Measurements from ENCODE around the gene FAM237A.
A peak's percentile ranks its signal among the peaks of the same experiment; 100 is the strongest.

Gene FAM237A

DNA sequence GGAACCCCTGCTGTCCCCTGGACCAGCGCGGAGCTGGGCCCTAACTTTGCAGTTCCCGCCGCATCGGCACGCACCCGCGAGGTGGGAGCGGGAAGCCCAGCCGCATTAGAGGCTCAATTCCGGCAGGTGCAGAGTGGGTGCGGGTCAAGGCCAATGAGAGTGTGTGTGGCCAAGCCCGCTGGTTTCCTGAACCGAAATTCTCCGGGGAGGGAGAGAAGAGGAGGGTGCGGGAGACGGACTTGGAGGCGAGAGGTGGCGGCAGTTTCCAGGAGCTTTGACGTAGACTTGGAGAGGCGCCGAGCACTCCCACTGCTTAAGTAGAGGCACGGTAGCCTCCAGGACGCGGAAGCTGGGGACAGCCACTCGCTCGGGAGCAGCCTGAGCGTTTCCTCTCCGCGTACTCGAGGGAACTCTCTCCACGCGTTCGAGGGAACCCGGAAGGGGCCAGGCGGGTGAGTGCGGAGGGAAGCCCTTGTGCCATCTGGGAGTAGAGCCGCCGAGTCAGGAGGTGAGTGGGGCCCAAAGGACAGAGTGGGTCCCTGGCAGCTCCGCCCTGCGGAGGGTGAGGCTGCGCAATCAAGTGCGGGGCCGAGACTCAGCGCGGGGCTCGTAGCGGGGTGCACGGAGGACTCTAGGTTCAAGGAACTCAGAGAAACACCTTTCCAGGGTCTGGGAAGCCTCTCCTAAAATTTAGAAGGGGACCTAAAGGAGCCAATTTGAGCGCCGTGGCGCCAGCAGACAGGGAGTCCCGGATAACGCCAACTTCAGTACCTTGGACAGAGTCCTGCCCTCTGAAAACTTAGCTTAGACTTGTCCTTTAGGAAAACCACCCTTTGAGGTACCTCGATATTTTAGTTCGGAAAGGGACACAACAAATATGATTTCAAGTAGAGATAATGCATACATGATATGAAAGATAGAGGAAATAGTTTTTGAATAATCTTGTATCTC, at the start of gene FAM237A:
Gene FAM237A, plus strand, starts transcription at position 413 of the 951 bp plus-strand sequence. CDS start 1,750 bp downstream, outside the sequence.
- TF ChIP-seq, protein P1, sequence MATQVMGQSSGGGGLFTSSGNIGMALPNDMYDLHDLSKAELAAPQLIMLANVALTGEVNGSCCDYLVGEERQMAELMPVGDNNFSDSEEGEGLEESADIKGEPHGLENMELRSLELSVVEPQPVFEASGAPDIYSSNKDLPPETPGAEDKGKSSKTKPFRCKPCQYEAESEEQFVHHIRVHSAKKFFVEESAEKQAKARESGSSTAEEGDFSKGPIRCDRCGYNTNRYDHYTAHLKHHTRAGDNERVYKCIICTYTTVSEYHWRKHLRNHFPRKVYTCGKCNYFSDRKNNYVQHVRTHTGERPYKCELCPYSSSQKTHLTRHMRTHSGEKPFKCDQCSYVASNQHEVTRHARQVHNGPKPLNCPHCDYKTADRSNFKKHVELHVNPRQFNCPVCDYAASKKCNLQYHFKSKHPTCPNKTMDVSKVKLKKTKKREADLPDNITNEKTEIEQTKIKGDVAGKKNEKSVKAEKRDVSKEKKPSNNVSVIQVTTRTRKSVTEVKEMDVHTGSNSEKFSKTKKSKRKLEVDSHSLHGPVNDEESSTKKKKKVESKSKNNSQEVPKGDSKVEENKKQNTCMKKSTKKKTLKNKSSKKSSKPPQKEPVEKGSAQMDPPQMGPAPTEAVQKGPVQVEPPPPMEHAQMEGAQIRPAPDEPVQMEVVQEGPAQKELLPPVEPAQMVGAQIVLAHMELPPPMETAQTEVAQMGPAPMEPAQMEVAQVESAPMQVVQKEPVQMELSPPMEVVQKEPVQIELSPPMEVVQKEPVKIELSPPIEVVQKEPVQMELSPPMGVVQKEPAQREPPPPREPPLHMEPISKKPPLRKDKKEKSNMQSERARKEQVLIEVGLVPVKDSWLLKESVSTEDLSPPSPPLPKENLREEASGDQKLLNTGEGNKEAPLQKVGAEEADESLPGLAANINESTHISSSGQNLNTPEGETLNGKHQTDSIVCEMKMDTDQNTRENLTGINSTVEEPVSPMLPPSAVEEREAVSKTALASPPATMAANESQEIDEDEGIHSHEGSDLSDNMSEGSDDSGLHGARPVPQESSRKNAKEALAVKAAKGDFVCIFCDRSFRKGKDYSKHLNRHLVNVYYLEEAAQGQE (IDR thresholded peaks at IDR 0.05; ENCODE audit: low read depth), result peak; percentile 94
- TF ChIP-seq CEBPB (IDR thresholded peaks at IDR 0.05), result no peak
- no peak for TF ChIP-seq TEAD4 (IDR thresholded peaks at IDR 0.05)
- no peak for TF ChIP-seq ZBTB7A (IDR thresholded peaks at IDR 0.05; ENCODE audit: low read depth)
- no peak for TF ChIP-seq FOXM1 (IDR thresholded peaks at IDR 0.05; ENCODE audit: borderline replicate concordance, low read depth)
- no peak for TF ChIP-seq TAF1 (IDR thresholded peaks at IDR 0.05; ENCODE audit: low read depth)

DNA sequence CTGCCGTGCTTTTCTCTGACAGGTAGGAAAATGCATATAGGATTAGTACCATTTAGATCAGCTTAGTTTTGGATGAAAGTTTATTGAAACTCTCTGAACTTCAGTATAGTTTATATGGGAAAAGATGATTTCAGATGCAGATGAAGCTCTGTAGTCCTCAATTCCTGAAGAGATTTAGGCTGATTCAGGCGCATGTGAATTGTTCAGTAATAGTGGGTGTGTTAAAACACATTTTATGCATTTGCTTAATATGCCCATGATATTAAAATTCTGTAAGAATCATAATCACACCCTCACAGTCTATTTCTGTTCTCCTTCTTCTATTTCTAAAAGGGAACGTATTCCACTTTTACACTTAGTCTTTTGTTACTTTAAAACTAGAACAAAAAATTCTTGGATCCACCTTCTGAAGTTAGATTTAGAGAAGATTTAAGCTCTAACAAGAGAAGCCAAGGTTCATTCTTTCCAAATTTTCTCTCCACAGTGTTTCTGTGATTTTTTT, 44.5 kb upstream of the FAM237A start:
- TF ChIP-seq CEBPB (IDR thresholded peaks at IDR 0.05) (no peak), EP300 (IDR thresholded peaks at IDR 0.05; ENCODE audit: borderline replicate concordance) (no peak), TCF12 (IDR thresholded peaks at IDR 0.05; ENCODE audit: low read depth) (no peak), FOXM1 (IDR thresholded peaks at IDR 0.05; ENCODE audit: borderline replicate concordance, low read depth) (no peak), NFIC (IDR thresholded peaks at IDR 0.05) (no peak), TEAD4 (IDR thresholded peaks at IDR 0.05) (no peak), TAF1 (IDR thresholded peaks at IDR 0.05; ENCODE audit: low read depth) (no peak), EGR1 (IDR thresholded peaks at IDR 0.05) (no peak), CREB1 (IDR thresholded peaks at IDR 0.05; ENCODE audit: low read depth) (no peak), RAD21 (IDR thresholded peaks at IDR 0.05; ENCODE audit: low read depth) (no peak), YY1 (IDR thresholded peaks at IDR 0.05; ENCODE audit: low read depth) (no peak), ZBTB7A (IDR thresholded peaks at IDR 0.05; ENCODE audit: low read depth) (no peak)
- TF ChIP-seq, protein P2, sequence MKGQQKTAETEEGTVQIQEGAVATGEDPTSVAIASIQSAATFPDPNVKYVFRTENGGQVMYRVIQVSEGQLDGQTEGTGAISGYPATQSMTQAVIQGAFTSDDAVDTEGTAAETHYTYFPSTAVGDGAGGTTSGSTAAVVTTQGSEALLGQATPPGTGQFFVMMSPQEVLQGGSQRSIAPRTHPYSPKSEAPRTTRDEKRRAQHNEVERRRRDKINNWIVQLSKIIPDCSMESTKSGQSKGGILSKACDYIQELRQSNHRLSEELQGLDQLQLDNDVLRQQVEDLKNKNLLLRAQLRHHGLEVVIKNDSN (IDR thresholded peaks at IDR 0.05), result no peak
- TF ChIP-seq, protein P3, sequence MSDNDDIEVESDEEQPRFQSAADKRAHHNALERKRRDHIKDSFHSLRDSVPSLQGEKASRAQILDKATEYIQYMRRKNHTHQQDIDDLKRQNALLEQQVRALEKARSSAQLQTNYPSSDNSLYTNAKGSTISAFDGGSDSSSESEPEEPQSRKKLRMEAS (IDR thresholded peaks at IDR 0.05), result no peak
- TF ChIP-seq, protein P1 (IDR thresholded peaks at IDR 0.05; ENCODE audit: low read depth), result no peak

DNA sequence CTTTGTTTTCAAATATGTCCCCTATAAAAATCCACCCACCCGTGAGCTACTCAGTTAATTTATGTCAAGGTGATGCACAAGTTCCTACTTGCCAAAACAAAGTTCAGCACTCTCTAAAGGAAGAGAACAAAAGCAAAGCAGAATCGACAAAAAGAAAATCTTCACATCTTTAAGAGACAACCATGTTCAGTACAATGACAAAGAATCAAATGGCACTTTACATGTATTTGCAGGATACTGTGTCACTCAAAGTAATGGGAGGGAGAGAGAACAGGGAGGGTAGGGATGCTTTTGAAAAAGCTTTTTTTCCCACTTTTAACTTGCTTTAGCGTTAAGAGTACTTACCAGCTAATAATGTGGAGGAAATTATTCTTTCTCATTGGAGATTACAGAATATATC, 39.0 kb upstream of the FAM237A start:
- TF ChIP-seq, protein P1 (IDR thresholded peaks at IDR 0.05; ENCODE audit: low read depth), result no peak
- TF ChIP-seq CREB1 (IDR thresholded peaks at IDR 0.05; ENCODE audit: low read depth), result no peak
- TF ChIP-seq, protein P3 (IDR thresholded peaks at IDR 0.05), result no peak
- no peak for TF ChIP-seq TEAD4 (IDR thresholded peaks at IDR 0.05)
- TF ChIP-seq EGR1 (IDR thresholded peaks at IDR 0.05), result no peak
- TF ChIP-seq TAF1 (IDR thresholded peaks at IDR 0.05; ENCODE audit: low read depth), result no peak
- no peak for TF ChIP-seq EP300 (IDR thresholded peaks at IDR 0.05; ENCODE audit: borderline replicate concordance)
- TF ChIP-seq, protein P2 (IDR thresholded peaks at IDR 0.05), result no peak
- no peak for TF ChIP-seq NFIC (IDR thresholded peaks at IDR 0.05)
- TF ChIP-seq TCF12 (IDR thresholded peaks at IDR 0.05; ENCODE audit: low read depth), result no peak
- no peak for TF ChIP-seq YY1 (IDR thresholded peaks at IDR 0.05; ENCODE audit: low read depth)
- no peak for TF ChIP-seq ZBTB7A (IDR thresholded peaks at IDR 0.05; ENCODE audit: low read depth)
- no peak for TF ChIP-seq CEBPB (IDR thresholded peaks at IDR 0.05)
- TF ChIP-seq FOXM1 (IDR thresholded peaks at IDR 0.05; ENCODE audit: borderline replicate concordance, low read depth), result no peak
- no peak for TF ChIP-seq RAD21 (IDR thresholded peaks at IDR 0.05; ENCODE audit: low read depth)

DNA sequence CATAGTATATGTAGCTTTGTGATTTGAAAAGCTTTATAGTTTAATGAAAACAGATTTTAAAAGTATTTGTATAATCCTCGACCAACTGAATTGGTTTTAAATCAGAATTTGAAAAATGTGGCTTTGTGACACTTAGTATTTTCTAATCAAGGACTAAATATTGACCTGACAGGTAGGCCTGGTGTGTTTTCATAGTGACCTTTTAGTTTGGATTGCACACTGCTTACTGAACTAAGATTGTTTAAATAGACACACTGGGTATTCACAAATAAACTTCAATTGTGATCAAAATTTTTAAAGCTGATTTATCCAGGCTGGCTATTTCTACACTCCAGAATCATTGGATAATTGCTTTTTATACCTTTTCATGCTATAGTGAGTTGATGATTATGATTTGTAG, 31.8 kb upstream of the FAM237A start:
- TF ChIP-seq, protein P1 (IDR thresholded peaks at IDR 0.05; ENCODE audit: low read depth), result no peak
- TF ChIP-seq EP300 (IDR thresholded peaks at IDR 0.05; ENCODE audit: borderline replicate concordance) (no peak), ZBTB7A (IDR thresholded peaks at IDR 0.05; ENCODE audit: low read depth) (no peak), CREB1 (IDR thresholded peaks at IDR 0.05; ENCODE audit: low read depth) (no peak), TCF12 (IDR thresholded peaks at IDR 0.05; ENCODE audit: low read depth) (no peak), TAF1 (IDR thresholded peaks at IDR 0.05; ENCODE audit: low read depth) (no peak), TEAD4 (IDR thresholded peaks at IDR 0.05) (no peak)
- TF ChIP-seq, protein P3 (IDR thresholded peaks at IDR 0.05), result no peak

Measured in Ishikawa (cell line).